ENCODE measurements around the gene RC3H2.

The RC3H2 gene

GRCh38 chr9:122797316-122798063, 107.7 kb downstream of the RC3H2 start:
- no peak for DNase-seq

All from stimulated activated CD4-positive, alpha-beta T cell treated with anti-CD3 and anti-CD28 coated beads, Interleukin-2, amount 100 ng/mL, for 48 hours (primary cell).